ENCODE data around the gene OTOGL.

- TF ChIP-seq EP300 (IDR thresholded peaks at IDR 0.05; ENCODE audit: borderline replicate concordance) (no peak), YY1 (IDR thresholded peaks at IDR 0.05; ENCODE audit: low read depth) (no peak), MAX (IDR thresholded peaks at IDR 0.05) (no peak), CEBPB (IDR thresholded peaks at IDR 0.05) (no peak), FOXM1 (IDR thresholded peaks at IDR 0.05; ENCODE audit: borderline replicate concordance, low read depth) (no peak), TAF1 (IDR thresholded peaks at IDR 0.05; ENCODE audit: low read depth) (no peak), EGR1 (IDR thresholded peaks at IDR 0.05) (no peak), USF1 (IDR thresholded peaks at IDR 0.05) (no peak), REST (IDR thresholded peaks at IDR 0.05; ENCODE audit: low read depth) (no peak), TCF12 (IDR thresholded peaks at IDR 0.05; ENCODE audit: low read depth) (no peak), RAD21 (IDR thresholded peaks at IDR 0.05; ENCODE audit: low read depth) (no peak), CREB1 (IDR thresholded peaks at IDR 0.05; ENCODE audit: low read depth) (no peak), TEAD4 (IDR thresholded peaks at IDR 0.05) (no peak)
Measured at GRCh38 chr12:80264386-80264785, 165.0 kb downstream of the OTOGL start.
